GM21737 (cell line): Measurements from ENCODE around the gene VRTN.

Experiments
- ATAC-seq: cut with Tn5 transposase; IDR thresholded peaks from one replicate; pipeline ENCODE4 v1.9.1; 2021; ENCODE audit warnings: mild to moderate bottlenecking, moderate library complexity; ENCODE audit not compliant: unreplicated experiment

The VRTN gene

DNA sequence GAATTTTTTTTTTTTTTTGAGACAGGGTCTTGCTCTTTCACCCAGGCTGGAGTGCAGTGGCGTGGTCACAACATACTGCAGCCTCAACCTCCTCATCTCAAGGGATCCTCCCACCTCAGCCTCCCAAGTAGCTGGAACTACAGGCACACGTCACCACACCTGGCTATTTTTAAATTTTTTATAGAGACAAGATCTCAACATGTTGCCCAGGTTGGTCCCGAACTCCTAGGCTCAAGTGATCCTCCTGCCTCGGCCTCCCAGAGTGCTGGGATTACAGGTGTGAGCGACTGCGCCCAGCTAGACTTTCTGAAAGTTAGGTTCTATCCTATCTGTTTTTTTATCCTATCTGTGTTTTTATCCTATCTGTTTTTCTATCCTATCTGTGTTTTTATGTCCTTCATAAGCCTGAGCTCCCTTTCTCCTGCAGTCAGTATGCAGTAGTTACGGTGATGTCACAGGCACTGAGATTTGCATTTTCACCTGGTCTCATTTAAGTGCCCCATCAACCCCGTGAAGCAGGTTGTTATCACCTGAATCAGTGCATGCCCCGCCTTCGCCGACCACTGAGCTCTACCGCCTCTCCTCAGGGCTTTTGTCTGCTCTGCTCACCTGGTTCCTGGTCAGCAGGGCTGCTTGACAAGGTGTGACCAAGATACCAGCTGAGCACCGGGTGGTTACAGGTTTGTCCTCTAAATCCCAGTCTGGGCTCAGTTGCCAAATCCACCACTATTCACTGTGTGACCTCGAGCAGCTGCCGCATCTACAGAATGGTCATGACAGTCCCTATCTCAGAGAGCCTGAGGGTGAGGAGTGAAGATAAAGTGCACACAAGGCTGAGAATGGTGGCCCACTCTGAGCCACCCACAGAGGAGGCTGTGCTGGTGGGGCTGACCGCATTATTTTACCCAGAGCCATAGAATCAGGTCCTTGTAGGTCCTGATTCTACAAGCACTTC, 44.6 kb downstream of the VRTN start:
- ATAC-seq = no peak

DNA sequence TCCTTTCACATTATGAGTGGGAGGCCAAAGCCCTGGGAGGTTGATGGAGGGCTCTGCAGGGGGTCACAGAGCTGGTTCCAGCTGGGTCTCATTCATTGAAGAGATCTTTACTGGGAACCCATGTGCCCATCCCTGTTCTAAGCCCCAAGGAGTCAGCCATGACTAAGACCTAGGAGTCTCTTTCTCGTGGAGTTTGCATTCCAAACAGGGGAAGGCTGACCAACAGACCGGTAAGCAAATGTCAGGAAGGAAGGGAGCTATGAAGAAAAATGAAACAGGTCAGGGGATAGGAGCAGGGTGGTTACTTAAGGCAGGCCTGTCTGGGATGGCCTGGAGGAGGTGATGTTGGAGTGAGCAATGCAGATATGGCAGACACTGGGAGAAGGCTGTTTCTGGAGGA, 46.3 kb downstream of the VRTN start:
- ATAC-seq = no peak

DNA sequence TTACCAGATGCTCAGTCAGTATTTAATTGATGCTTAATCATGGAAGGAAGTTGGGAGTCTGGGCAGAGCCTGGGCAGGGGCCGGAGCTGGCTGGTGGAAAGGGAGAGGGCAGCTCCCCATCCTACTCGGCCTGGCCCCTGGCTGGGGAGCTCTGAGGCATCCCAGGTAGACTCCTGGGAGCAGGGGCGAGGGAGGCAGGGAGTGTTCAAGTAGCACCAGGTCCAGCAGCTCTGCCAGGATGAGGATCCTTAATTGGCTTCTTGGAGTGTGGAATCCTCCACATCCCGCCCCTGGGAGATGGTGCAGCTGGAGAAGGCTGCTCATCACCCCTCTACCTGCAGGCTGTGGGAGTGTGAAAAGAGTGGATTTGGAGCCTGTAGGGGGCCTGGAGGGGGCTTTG, 46.8 kb downstream of the VRTN start:
- ATAC-seq = no peak

DNA sequence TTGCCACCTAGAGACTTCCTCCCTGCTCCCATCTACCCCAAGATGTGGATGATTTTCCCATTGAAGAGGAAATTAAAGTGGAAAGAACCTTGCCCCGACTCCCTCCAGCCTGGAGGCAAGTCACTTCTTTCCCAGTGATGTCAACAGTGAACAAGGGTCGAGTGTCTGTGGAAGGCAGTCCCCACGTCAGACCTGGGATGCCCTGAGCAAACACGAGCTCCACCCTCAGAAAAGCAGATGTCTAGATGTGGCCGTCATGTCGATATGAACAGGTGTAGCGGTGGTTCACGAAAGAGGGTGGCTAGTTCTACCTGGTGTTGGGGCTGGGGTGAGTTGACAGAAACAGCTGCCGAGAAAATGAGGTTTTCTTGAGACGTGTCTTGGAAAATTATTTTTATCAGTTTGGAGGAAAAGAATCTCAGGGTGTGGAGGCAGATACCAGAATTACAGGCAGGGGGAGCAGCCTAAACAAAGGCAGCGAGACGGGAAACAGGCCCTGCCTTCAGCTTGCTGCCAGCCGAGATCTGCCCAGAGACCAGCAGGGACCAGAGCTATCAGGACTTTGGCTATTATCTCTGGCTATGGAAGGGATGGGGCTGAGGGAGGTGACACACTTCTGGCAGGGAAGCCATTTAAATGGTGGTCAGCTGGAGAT, 51.9 kb downstream of the VRTN start:
- no peak for ATAC-seq

DNA sequence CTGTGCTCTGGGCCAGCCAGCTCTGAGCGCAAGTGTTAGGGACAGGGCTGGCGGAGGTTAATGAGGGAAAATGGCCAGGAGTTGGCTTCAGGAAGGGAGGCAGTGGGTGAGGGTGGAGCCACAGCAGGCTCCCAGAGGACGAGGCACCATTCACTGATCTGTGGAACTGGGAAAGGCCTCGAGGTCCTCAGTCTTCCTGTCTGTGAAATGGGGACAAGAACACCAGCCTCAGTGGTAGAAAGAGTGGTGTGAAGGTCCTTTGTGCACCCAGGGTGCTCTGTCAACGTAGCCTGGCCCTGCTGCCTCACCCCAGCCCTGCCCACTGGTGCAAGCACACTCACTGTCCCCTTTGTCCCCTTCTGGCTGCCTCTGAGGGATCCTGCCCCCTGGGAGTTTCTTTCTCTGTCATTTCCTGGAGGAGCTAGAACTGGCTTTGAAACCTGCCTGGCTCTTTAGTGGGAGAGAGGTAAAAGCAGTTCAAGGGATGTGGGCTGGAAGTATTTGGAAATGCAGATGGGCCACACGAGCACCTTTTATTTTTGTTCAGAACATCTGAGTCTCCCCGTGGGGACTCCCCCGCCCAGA, 52.7 kb downstream of the VRTN start:
- no peak for ATAC-seq

DNA sequence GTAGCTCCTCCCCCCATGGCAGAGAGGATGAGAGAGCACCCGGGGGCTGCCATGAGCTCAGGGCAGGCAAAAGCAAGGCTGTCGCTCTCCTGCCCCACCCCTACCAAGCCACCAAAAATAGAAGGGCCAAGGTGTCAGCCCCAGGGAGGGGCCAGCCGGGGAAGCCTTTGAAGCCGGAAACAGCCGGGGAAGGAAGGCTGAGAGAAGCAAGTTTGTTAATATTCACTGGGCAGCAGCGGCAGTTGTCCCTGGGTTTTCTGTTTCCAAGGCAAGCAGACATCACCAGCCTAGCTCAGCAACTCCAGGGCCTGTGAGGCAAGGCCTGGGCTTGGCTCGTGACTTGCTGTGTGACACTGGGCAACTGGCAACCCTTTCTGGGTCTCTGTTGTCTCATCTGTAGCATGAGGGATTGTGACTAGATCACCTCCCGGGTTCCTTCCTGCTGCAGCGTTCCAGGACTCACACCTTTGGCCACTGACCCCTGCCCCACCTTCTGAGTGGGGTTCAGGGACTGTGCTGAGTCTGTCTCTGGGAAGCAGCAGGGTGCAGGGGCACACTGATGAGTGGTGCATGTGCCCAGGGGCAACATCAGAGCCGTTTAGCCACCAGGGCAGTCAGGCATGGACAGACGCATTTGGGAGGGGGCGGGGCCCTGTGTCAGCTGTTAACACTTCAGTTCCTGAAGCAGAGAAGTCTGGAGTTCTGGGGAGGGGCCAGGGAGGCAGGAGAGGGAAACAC, 53.4 kb downstream of the VRTN start:
- peak; percentile 82 for ATAC-seq

DNA sequence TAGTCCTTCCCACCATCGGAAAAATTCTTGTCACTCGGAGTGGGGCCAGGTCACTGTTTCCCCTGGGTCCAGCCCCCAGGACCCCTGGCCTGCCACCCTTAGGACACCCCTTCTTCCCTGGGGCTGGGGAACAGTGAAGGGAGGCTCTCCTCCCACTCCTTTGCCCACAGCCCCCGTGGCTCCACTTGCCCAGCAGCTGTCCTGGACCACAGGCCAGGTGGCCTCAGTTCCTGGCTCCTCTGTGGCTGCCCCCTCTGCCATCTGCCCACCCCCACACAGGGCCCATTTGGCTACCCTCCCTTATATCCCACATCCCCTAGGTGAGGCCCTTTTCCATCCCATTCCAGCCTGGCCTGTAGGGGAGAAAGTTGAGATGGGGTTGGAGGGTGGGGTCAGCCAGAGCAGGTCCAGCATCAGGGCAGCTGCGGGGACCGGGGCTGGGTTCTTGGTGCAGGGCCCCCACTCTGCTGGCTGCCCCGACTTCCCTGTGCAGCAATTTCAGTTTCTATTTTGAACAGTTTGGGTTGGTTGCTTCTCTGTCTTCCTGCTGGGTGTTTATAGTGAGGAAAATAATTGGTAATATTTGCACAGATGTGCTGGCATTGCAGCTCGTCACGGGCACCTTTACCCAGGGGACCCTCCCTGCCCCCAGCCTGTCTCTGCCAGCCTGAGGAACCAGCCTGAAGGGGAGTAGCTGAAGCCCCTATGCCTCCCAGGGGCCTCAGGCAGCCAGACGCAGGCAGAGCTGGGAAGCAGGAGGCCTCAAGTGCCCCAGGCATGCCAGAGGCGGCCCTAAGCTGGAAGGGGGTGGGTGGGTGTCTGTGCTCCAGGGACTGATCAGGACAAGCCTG, 54.4 kb downstream of the VRTN start:
- ATAC-seq = no peak

DNA sequence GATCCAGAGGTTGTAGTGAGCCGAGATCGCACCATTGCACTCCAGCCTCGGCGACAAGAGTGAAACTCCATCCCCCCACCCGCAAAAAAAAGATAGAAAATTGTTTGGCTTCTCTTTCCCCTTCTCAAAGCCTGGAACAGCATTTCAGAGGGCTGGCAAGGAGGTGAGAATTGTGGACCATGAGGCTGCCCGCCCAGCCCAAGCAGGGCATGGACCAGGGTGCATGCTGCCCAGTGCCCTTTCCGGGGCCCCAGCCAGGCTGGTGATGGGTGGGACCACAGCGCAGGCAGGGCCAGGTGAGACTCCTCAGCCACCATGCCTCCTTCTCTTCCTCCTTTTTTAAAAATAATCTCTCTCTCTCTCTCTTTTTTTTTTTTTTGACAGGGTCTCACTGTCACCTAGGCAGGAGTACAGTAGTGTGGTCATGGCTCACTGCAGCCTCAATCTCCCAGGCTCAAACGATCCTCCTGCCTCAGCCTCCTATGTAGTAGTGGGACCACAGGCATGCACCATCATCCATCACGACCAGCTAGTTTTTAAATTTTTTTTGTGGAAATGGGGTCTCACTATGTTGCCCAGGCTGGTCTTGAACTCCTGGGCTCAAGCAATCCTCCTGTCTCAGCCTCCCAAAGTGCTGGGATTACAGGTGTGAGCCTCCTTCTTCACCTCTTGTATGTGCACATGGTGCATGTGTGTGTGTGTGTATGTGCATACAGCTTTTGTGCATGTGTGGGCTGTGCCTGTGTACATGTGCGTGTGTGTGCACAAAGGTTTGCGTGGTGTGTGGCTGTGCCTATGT, 55.5 kb downstream of the VRTN start:
- no peak for ATAC-seq

DNA sequence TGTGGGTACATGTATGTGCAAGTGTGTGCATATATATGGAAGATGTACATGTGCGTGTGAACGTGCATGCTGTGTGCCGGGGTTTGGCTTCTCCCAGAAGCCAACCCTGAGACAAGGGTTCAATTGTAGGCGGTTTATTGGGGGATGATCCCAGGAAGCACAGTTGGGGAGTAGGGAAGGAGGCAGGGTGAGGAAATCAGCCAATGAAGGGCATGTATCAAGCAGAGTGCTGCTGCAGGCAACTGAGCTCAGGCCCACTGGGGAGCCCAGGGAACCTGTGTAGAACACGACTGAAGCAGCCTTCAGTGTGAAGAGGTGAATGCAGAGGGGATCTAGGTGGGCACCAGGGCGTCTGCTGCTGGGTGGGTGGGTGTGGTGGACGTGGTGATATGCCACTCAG, 56.2 kb downstream of the VRTN start:
- no peak for ATAC-seq

DNA sequence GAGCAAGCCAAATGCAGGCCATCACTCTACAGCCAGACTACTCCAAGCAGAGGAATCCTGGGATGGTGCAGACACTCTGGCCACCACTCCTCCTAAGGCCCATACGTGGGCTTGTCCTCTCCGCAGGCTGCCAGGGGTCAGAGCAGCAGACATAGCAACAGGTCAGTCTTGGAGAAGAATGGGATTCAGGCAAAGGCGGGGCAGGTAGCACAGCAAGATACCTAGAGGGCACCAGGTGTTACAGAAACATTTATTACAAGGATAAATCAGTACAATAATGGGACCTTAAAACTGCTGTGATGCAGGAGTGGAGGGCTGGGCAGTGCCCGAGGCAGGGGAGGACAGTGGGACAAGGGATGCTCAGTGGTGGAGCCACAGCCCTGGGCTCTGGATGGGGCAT, 57.4 kb downstream of the VRTN start:
- ATAC-seq = no peak

DNA sequence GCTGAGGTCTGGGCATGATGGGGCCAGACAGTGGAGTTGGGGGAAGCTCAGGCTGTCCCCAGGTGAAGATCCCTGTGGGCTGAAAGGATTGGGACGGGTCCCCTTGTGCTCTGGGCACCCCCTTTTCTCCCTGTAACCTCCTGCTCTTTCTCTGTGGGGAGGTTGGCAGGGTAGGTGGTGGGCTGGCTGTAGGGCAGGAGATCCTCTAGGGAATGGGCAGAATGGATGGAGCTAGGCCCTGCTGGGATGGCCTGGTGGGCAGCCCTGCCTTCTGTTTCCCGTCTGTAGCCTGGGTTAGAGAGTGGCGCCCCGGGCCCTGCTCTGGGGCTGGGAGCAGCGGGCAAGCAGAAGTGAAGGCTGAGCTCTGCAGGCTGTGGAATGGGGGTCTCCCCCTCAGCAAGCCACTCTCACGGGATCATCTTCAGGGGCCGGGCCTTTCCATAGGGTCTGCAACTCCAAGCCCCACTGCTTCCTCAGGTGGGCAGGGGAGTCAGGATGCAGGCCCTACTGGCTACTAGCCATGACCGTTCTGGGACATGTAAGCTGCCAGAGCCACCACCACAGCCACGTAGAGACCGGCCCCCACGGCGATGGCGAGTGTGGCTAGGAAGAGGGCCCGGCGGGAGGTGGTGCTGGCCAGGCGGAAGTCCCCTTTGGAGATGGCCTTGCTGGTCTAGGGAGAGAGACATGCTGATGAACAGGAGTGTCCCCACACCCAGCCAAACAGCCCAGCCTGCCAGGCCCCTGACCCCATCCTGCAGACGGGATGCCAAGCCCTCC, 58.9 kb downstream of the VRTN start:
- no peak for ATAC-seq

DNA sequence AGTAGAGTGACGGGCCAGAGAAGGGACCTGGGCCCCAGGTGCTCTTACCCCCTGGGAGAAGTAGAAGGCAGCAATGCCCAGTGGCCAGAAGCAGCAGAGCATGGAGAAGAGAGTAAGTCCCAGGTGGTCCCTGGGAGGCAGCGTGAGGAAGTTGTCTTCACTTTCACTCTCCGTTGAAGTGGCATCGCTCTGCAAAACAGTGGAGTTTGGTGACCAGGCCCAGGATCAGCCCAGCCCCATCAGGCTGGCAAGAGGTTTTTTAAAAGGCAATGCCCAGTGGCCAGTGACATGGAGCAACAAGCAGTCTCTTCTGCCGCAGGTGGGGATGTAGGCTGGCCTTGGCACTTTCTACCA, 59.5 kb downstream of the VRTN start:
- ATAC-seq = no peak

DNA sequence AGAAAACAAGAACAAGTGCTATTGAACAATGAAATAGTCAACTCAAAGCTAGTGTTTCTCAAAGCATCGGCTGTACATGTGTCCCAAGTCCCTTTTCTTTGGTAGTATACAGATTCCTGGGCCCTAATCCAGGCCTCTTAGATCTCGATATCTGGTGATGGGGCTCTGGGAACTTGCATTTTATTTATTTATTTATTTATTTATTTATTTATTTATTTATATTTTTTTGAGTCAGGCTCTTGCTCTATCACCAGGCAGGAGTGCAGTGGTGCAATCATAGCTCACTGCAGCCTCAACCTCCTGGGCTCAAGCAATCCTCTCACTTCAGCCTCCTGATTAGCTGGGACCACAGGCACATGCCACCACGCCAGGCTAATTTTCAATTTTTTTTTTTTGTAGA, 60.6 kb downstream of the VRTN start:
- ATAC-seq = no peak

DNA sequence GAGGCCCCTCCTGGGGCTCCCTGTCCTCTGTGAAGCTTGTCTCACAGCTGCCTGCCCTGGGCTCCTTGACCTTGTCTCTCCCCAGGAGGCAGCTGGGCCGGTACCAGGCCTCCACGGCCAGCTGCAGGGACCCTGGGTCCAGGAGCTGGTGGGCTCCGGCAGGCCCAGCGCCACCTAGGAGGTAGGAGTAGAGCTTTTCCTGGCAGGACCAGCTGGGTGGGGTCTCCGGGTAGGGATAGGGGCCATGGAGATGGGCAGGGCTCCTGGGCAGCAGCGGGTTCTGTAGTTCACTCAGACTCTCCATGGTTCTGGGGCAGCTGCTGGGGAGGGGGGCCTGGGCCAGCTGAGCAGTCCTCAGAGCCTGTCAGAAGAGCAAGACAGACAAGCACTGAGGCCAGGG, 61.2 kb downstream of the VRTN start:
- no peak for ATAC-seq
